ENCODE measurements around the gene PCDHB9.
"Not testable (repeated sequence)": the region's sequence is repeated elsewhere in the genome, so short reads cannot be mapped to it uniquely, and the experiment has no call there.

DNA sequence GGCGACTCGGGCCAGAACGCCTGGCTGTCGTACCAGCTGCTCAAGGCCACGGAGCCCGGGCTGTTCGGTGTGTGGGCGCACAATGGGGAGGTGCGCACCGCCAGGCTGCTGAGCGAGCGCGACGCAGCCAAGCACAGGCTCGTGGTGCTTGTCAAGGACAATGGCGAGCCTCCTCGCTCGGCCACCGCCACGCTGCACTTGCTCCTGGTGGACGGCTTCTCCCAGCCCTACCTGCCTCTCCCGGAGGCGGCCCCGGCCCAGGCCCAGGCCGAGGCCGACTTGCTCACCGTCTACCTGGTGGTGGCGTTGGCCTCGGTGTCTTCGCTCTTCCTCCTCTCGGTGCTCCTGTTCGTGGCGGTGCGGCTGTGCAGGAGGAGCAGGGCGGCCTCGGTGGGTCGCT, 7.4 kb downstream of the PCDHB9 start:
- TF ChIP-seq YY1 (IDR thresholded peaks at IDR 0.05; ENCODE audit: insufficient read depth, insufficient read length); ZNF274 (IDR thresholded peaks at IDR 0.05; ENCODE audit: low read depth, low read length); SUZ12 (IDR thresholded peaks at IDR 0.05; ENCODE audit: extremely low read depth, insufficient read depth, insufficient read length): not testable (repeated sequence)

Measured in NT2/D1 (cell line).